Ascending aorta (tissue), 2 donors: ENCODE results near the gene AHNAK2. TPM values are rescaled to one million over a fixed set of nuclear protein-coding genes. Genes with fewer than 3 reads are reported as not detected.
A peak's percentile ranks its signal among the peaks of the same experiment; 100 is the strongest.

Experiments used
- DNase-seq, 2 donors: peaks; one replicate each; pipeline ENCODE4 v3.0.0-alpha.2; 2019; ENCODE audit warnings: low spot score in 2 of 2
- H3K27ac ChIP-seq, 2 donors: fragments of 200-600 bp; sonication (generic); one replicate each; pipeline ENCODE4 v1.5.1; 2016 to 2017; ENCODE audit warnings: mild to moderate bottlenecking in 1 of 2
- H3K27me3 ChIP-seq: fragments of 200-600 bp; sonication (generic); one replicate; pipeline ENCODE4 v1.5.1; 2017
- H3K36me3 ChIP-seq, 2 donors: fragments of 200-600 bp; sonication (generic); one replicate each; pipeline ENCODE4 v1.5.1; 2016
- H3K4me1 ChIP-seq, 2 donors: fragments of 200-600 bp; sonication (generic); one replicate each; pipeline ENCODE4 v1.5.1; 2016 to 2017; ENCODE audit warnings: mild to moderate bottlenecking in 1 of 2
- H3K4me3 ChIP-seq, 2 donors: fragments of 200-600 bp; sonication (generic); one replicate each; pipeline ENCODE4 v1.5.1; 2016 to 2017; ENCODE audit warnings: mild to moderate bottlenecking in 1 of 2
- H3K9me3 ChIP-seq, 2 donors: fragments of 200-600 bp; sonication (generic); one replicate each; pipeline ENCODE4 v1.5.1; 2016
- intact Hi-C: fragments of 100-400 bp; cut with DNase I; formaldehyde crosslinking; loops from one replicate; pipeline ENCODE4 v1.15.1; 2023
- total RNA-seq: library from RNA; depleted of rRNA; stranded (reverse); fragments of >200 nt; gene quantifications from one replicate; pipeline ENCODE4 v1.1.0, GENCODE V29; 2016
- TF ChIP-seq, protein P1 (sequence below), 3 experiments: fragments of 200-600 bp in 2 of 3; fragments of 450-650 bp in 1 of 3; sonication (generic) in 2 of 3; IDR thresholded peaks; one replicate each; pipeline ENCODE4 v1.5.1; 2016 to 2019; ENCODE audit warnings: antibody characterized with exemption in 3 of 3, mild to moderate bottlenecking in 1 of 3, moderate library complexity in 1 of 3

The AHNAK2 gene
- total RNA-seq, 1 donor from 2014 or later: 35.5 TPM

DNA sequence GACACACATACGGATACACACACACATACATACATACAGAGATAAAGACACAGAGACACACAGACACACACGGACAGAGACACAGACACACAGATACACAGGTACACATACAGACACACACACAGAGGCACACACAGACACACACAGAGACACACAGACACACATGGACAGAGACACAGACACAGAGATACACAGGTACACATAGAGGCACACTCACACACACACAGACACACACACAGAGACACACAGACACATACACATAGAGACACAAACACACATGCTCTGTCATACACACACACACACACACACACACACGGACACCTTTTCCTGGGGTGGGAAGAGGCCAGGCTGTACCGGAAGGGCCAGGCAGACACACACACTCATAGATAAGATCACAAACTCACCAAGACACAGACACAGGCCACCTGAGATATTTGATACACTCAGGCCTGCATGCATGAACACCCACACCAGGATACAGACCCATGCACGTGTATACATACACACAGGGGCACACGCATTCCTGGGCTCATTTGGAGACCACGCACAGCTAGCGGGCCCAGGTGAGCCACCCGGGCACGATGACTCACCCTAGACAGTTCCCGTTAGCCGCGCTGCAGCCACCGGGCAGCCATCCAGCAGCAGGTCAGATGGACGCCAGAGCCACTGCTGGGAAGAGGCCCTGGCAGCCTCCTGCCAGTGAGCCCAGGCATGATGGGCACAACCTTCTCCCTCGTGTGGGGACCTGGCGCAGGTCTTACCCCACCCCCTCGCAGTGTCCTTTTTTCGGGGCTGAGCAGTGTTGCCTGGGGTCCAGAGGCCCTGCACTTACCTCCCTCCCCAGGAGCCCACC is 1.8 kb upstream of the AHNAK2 start:
- TF ChIP-seq, protein P1, sequence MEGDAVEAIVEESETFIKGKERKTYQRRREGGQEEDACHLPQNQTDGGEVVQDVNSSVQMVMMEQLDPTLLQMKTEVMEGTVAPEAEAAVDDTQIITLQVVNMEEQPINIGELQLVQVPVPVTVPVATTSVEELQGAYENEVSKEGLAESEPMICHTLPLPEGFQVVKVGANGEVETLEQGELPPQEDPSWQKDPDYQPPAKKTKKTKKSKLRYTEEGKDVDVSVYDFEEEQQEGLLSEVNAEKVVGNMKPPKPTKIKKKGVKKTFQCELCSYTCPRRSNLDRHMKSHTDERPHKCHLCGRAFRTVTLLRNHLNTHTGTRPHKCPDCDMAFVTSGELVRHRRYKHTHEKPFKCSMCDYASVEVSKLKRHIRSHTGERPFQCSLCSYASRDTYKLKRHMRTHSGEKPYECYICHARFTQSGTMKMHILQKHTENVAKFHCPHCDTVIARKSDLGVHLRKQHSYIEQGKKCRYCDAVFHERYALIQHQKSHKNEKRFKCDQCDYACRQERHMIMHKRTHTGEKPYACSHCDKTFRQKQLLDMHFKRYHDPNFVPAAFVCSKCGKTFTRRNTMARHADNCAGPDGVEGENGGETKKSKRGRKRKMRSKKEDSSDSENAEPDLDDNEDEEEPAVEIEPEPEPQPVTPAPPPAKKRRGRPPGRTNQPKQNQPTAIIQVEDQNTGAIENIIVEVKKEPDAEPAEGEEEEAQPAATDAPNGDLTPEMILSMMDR (IDR thresholded peaks at IDR 0.05): no peak
- Histone ChIP-seq H3K4me3 (no peak overlapping the region), H3K4me1 (peaks cover 16 to 34% of the 10 kb centered on the region in 2 donors), H3K27ac (peak overlapping the region in 1 of 2 donors; percentile 32), H3K27me3 (no peaks in the 10 kb centered on the region), H3K9me3 (no peaks in the 10 kb centered on the region), H3K36me3 (no peaks in the 10 kb centered on the region)
- intact Hi-C loops: loop anchor here (5.0 to 10.0 kb wide), 3 partner anchors 113 to 295 kb away; partner anchors contain the start of genes BTBD6, CEP170B and INF2
- no peak for DNase-seq

DNA sequence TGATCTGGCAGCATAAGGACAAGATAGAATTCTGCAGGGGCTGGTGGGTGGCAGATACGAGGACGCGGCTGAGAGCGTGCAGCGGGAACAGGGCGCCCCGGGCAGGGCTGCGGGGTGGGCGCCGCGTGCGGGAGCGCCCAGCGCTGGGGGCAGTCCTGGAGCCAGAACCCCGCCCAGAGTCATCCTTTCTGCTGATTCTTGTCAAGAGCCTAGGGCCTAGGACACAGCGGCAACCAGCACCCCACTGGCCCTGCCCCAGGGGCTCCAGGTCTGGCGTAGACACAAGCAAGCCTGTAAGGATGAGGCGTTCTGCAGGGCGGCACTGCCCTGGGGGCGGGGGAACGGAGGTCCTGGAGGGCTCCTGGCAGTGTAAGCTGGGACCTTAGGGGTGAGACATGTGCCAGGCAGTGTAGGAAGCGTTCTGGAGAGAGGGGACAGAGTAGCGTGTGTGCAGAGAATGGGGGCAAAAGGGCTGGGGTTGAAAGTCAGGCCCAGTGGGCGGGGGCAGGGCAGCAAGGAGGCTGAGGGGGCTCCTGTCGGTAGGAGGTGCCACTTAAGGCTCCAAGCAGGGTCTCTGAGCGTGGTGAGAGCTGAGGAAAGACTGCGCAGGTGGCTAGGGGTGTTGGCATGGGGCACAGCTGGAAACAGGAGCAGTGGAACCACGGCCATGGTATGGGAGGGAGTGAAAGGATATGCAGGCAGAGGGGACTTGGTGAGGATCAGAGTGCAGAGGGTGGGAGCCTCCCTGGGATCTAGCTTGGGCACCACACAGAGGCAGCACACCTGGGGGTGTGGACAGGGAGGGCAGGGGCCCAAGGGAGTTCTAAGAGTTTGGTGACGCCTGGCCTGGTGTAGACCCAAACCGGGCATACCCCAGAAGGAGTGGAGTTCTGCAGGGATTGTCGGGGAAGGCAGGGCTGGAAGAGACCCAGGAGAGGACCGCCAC is 845 bp upstream of the AHNAK2 start:
- TF ChIP-seq, protein P1 (IDR thresholded peaks at IDR 0.05): no peak
- intact Hi-C loops: loop anchor here (5.0 to 10.0 kb wide), 3 partner anchors 112 to 294 kb away; partner anchors contain the start of genes BTBD6, CEP170B and INF2
- no peaks in the 10 kb centered on the region for H3K27me3 ChIP-seq
- DNase-seq: no peak
- H3K36me3 ChIP-seq: no peaks in the 10 kb centered on the region
- no peaks in the 10 kb centered on the region for H3K9me3 ChIP-seq
- H3K4me1 ChIP-seq: peaks cover 24 to 44% of the 10 kb centered on the region in 2 donors
- peak overlapping the region; percentile 73 to 83 for H3K4me3 ChIP-seq
- no peak overlapping the region for H3K27ac ChIP-seq

DNA sequence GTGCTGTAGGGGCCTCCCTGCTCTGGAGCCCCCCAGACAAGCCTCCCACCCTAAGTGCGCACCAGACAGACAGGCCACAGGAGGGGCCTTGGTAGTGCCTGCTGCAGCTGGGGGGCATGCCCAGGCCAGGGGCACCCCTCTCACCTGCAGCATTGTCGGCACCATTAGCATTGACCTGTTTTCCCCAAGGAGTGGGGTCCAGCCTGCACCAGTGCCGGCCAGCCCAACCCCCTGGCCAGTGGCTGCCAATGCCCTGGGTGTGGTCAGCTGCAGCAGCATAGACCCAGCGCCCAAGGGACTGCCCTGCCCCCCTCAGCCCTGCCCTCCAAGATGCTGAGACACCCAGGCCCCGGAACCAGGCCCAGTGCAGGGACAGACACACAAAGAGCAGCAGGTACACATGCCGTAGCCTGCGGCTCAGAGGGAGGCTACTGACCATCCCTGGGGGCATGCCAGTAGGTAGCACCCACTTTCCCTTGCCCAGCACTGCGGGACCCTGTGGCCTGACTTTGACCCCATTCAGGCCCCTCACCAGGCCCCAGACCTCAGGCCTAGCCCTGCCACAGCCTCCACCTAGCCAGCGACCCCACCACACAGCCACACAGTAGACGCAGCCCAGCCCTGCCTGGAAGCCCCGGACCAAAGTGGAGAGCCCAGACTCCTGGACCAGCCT is 1.0 kb downstream of the AHNAK2 start:
- DNase-seq: no peak
- Histone ChIP-seq H3K4me3 (peak overlapping the region; percentile 73 to 83), H3K4me1 (peaks cover 33 to 59% of the 10 kb centered on the region in 2 donors), H3K9me3 (no peaks in the 10 kb centered on the region), H3K27me3 (no peaks in the 10 kb centered on the region), H3K36me3 (no peaks in the 10 kb centered on the region), H3K27ac (peak overlapping the region in 1 of 2 donors; percentile 43)
- intact Hi-C loops: loop anchor here (5.0 to 10.0 kb wide), 3 partner anchors 110 to 292 kb away; partner anchors contain the start of genes BTBD6, CEP170B and INF2
- TF ChIP-seq, protein P1 (IDR thresholded peaks at IDR 0.05): no peak

DNA sequence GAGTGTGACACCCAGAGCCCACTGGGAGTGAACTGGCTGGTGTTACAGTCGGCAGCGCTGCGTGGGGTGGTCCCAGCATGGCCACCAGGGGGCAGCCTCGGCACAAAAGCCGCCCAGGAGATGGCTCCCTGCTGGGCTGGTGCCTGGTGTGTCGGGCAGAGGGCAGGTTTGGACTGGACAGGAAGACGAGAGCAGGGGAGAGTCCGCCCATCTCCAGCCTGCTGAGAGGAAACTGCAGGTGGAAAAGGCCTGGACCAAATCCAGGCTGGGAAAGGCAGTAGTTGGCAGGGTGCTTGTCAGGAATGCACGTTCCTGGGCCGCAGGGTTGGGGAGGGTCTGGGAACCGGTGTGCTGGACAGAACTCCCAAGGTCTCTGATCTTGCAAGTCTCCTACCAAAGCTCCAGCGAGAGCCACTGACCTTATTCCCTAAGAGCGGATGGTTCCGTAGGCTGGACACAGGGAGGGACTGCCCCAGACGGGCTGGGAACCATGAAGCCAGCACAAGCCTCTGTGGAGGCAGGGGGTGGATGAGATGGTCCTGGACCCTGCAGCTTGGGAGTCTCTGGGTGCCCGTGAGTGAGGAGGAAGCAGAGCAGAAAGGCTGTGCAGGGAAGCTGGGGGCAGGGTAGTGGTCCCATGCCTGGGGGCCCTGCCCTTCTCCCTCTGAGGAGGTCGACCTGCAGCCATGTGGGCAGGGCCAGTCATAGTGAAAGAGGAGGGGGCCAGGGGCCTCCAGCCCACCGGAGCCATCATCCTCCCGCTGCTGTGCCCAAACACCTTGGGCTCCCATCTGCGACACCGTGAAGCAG is 1.8 kb downstream of the AHNAK2 start:
- intact Hi-C loops: loop anchor here (1.0 to 10.0 kb wide), 4 partner anchors 69 to 292 kb away; partner anchors contain the start of genes BTBD6, CEP170B and INF2
- Histone ChIP-seq H3K36me3 (no peaks in the 10 kb centered on the region), H3K4me3 (peak overlapping the region in 1 of 2 donors; percentile 73), H3K27me3 (no peaks in the 10 kb centered on the region), H3K9me3 (no peaks in the 10 kb centered on the region), H3K4me1 (peaks cover 33 to 62% of the 10 kb centered on the region in 2 donors), H3K27ac (peak overlapping the region; percentile 92 to 97)
- DNase-seq: peak in 1 of 2 donors; percentile 90
- TF ChIP-seq, protein P1 (IDR thresholded peaks at IDR 0.05): peak; percentile 84 to 90 (median 87)
